NCI-H774 (cell line): ENCODE results near the gene POLR2F.
A peak's percentile ranks its signal among the peaks of the same experiment; 100 is the strongest.

Experiments
- DNase-seq: peaks from one replicate; lab custom pipeline; 2025; lab: John Stamatoyannopoulos, UW

Gene POLR2F

GRCh38 chr22:37953437-37954179 lies at the start of gene POLR2F, which contains the start of gene C22orf23:
Gene POLR2F, plus strand, starts transcription at chr22:37953699. Its CDS starts 89 bp downstream, at chr22:37953788.
Gene C22orf23, minus strand, starts transcription at chr22:37953601. Its CDS starts 452 bp downstream, at chr22:37953149.
- peak; percentile 81 for DNase-seq

- DNase-seq = no peak
These were observed 48.6 kb upstream of the POLR2F start for GRCh38 chr22:37904572-37905533.

GRCh38 chr22:37905534-37906363 lies 47.8 kb upstream of the POLR2F start, which contains the start of gene MICALL1:
Gene MICALL1, plus strand, starts transcription at chr22:37906297. Its CDS starts 126 bp downstream, at chr22:37906423.
- no peak for DNase-seq

GRCh38 chr22:37906364-37907008 lies 47.0 kb upstream of the POLR2F start:
- DNase-seq = no peak

GRCh38 chr22:37907036-37907954 lies 46.2 kb upstream of the POLR2F start:
- DNase-seq = no peak

- no peak for DNase-seq
These were observed 43.7 kb upstream of the POLR2F start for GRCh38 chr22:37909766-37910165.

- DNase-seq = no peak
These were observed 42.4 kb upstream of the POLR2F start for GRCh38 chr22:37910890-37911672.

- no peak for DNase-seq
These were observed 41.8 kb upstream of the POLR2F start for GRCh38 chr22:37911697-37912096.

GRCh38 chr22:37912171-37912570 lies 41.3 kb upstream of the POLR2F start:
- no peak for DNase-seq

GRCh38 chr22:37913233-37913721 lies 40.2 kb upstream of the POLR2F start:
- no peak for DNase-seq

- no peak for DNase-seq
These were observed 37.2 kb upstream of the POLR2F start for GRCh38 chr22:37916311-37916710.

GRCh38 chr22:37917874-37918548 lies 35.5 kb upstream of the POLR2F start:
- DNase-seq = no peak

- no peak for DNase-seq
These were observed 34.8 kb upstream of the POLR2F start for GRCh38 chr22:37918580-37919270.

- DNase-seq = no peak
These were observed 33.4 kb upstream of the POLR2F start for GRCh38 chr22:37920126-37920525.

GRCh38 chr22:37922191-37922590 lies 31.3 kb upstream of the POLR2F start:
- no peak for DNase-seq

- no peak for DNase-seq
These were observed 29.6 kb upstream of the POLR2F start for GRCh38 chr22:37923927-37924326.

- DNase-seq = no peak
These were observed 29.0 kb upstream of the POLR2F start for GRCh38 chr22:37924386-37925065.
